Liver (tissue), 10 donors: ENCODE measurements around the gene ABTB2. TPM values are rescaled to one million over a fixed set of nuclear protein-coding genes. Genes with fewer than 3 reads are reported as not detected.

Source experiments
- DNase-seq: peaks from one replicate; pipeline ENCODE4 v3.0.0-alpha.2; 2017; ENCODE audit warnings: low spot score
- H3K27ac ChIP-seq, 2 donors: one replicate each; pipeline ENCODE4 v1.7.0; 2013; ENCODE audit warnings: inconsistent platforms in 2 of 2, low read length in 2 of 2, control low read depth in 1 of 2, low read depth in 1 of 2, mild to moderate bottlenecking in 1 of 2
- H3K27me3 ChIP-seq, 4 donors: one replicate each; pipeline versions ENCODE4 v1.6.1 to v1.7.0; 2013; ENCODE audit warnings: low read length in 3 of 4, inconsistent platforms in 1 of 4, mild to moderate bottlenecking in 1 of 4, moderate library complexity in 1 of 4; ENCODE audit not compliant: control insufficient read depth in 4 of 4, insufficient read depth in 4 of 4
- H3K36me3 ChIP-seq, 4 donors: one replicate each; pipeline versions ENCODE4 v1.6.1 to v1.7.0; 2013; ENCODE audit warnings: low read length in 3 of 4, mild to moderate bottlenecking in 3 of 4, low read depth in 1 of 4, moderate library complexity in 1 of 4; ENCODE audit not compliant: control insufficient read depth in 4 of 4, insufficient read depth in 3 of 4
- H3K4me1 ChIP-seq, 4 donors: one replicate each; pipeline versions ENCODE4 v1.6.1 to v1.7.0; 2013; ENCODE audit warnings: low read length in 3 of 4, mild to moderate bottlenecking in 3 of 4, moderate library complexity in 1 of 4; ENCODE audit not compliant: control insufficient read depth in 4 of 4, insufficient read depth in 4 of 4
- H3K4me3 ChIP-seq, 3 donors: one replicate each; pipeline versions ENCODE4 v1.6.1 to v1.7.0; 2013; ENCODE audit warnings: low read length in 3 of 3, control low read depth in 1 of 3, low read depth in 1 of 3, mild to moderate bottlenecking in 1 of 3
- H3K9ac ChIP-seq, 2 donors: one replicate each; pipeline ENCODE4 v1.7.0; 2013; ENCODE audit warnings: low read length in 2 of 2, mild to moderate bottlenecking in 2 of 2, moderate library complexity in 2 of 2, control low read depth in 1 of 2, low read depth in 1 of 2
- H3K9me3 ChIP-seq, 4 donors: one replicate each; pipeline versions ENCODE4 v1.6.1 to v1.7.0; 2013; ENCODE audit warnings: low read length in 3 of 4; ENCODE audit not compliant: control insufficient read depth in 4 of 4
- CTCF ChIP-seq: fragments of 150-350 bp; IDR thresholded peaks from 2 replicates; pipeline ENCODE4 v1.5.1; 2017; ENCODE audit warnings: improper control_type of control experiment, low read depth, low read length; ENCODE audit not compliant: missing input control
- FOXA2 ChIP-seq: IDR thresholded peaks from 2 replicates; pipeline ENCODE4 v1.6.1; 2016; ENCODE audit warnings: antibody characterized with exemption
- HNF4G ChIP-seq: IDR thresholded peaks from 2 replicates; pipeline ENCODE4 v1.6.1; 2016; ENCODE audit warnings: antibody characterized with exemption
- JUND ChIP-seq, 2 donors: IDR thresholded peaks; 2 replicates each; pipeline ENCODE4 v1.6.1; 2016; ENCODE audit warnings: antibody characterized with exemption in 2 of 2
- NR2F2 ChIP-seq: IDR thresholded peaks from 2 replicates; pipeline ENCODE4 v1.6.1; 2016; ENCODE audit warnings: antibody characterized with exemption
- RAD21 ChIP-seq, 2 donors: IDR thresholded peaks; 2 replicates each; pipeline ENCODE4 v1.6.1; 2016; ENCODE audit warnings: antibody characterized with exemption in 2 of 2, mild to moderate bottlenecking in 2 of 2
- TAF1 ChIP-seq: conservative IDR thresholded peaks from 2 replicates; pipeline ENCODE4 v1.6.1; 2016; ENCODE audit warnings: antibody characterized with exemption, mild to moderate bottlenecking
- ZBTB33 ChIP-seq: IDR thresholded peaks from 2 replicates; pipeline ENCODE4 v1.6.1; 2016; ENCODE audit warnings: antibody characterized with exemption
- WGBS: extraction: QIAGEN DNeasy Blood & Tissue Kit; methylation state at CpG from one replicate; pipeline ENCODE4 v1.1.7; 2013; 5-methylcytosine and 5-hydroxymethylcytosine counted together
- polyA plus RNA-seq, 2 donors: library from polyadenylated mRNA; stranded (reverse) in 1 of 2; unstranded in 1 of 2; fragments of 200-250 nt in 1 of 2; fragments of >200 nt in 1 of 2; fragmentation: Nextera tagmentation in 1 of 2; extraction: Ambion mirVana in 1 of 2; gene quantifications; one replicate each; pipeline versions ENCODE4 v1.2.1 to v1.2.3, GENCODE V29; 2013 to 2015
- small RNA-seq: library from RNA; depleted of rRNA; stranded (forward); fragments of <200 nt; gene quantifications from one replicate; pipeline ENCODE3, GENCODE V24; 2014
- total RNA-seq, 2 donors: library from RNA; depleted of rRNA; stranded (reverse); fragments of >200 nt; gene quantifications; one replicate each; pipeline ENCODE4 v1.2.3, GENCODE V29; 2014
- donor health status: healthy.
- donor health status: healthy.
- donor health status: healthy.
- donor health status: healthy.
- donor health status: healthy.

ABTB2 gene
- total and polyA plus RNA-seq, 4 donors = 2.4 to 8.9 (median 6.1) TPM

GRCh38 chr11:34104680-34105078, 253.1 kb downstream of the ABTB2 start:
- peak overlapping the region; percentile 71 to 96 (median 78) for H3K4me3 ChIP-seq
- peaks cover 0 to 26% (median 23%) of the 10 kb centered on the region in 4 donors for H3K36me3 ChIP-seq
- H3K4me1 ChIP-seq = peaks cover 3 to 26% (median 15%) of the 10 kb centered on the region in 4 donors
- whole genome bisulfite sequencing = 29% methylated on average over 6 of the region's 6 CpGs
- no peak for DNase-seq
- peak overlapping the region; percentile 77 to 95 for H3K9ac ChIP-seq
- no peaks in the 10 kb centered on the region for H3K9me3 ChIP-seq
- TF ChIP-seq RAD21 (IDR thresholded peaks at IDR 0.05) (no peak), ZBTB33 (no peak), CTCF (no peak), TAF1 (no peak), HNF4G (no peak), NR2F2 (no peak), JUND (IDR thresholded peaks at IDR 0.05) (no peak), FOXA2 (no peak)
- no peaks in the 10 kb centered on the region for H3K27me3 ChIP-seq
- H3K27ac ChIP-seq = peak overlapping the region; percentile 83 to 88

Small RNA genes lying within 50 kb of the gene (small RNA-seq; reads per million reads assigned to genes)
- not detected for gene AL035079.1
- gene RF00019 = not detected

Other genes with a start within 250 kb of the ABTB2 start
- gene CAT, start 80.9 kb upstream of the ABTB2 start, total RNA-seq = 100 to 1,000 TPM; 503 to 620 TPM
- gene CAT, start 80.9 kb upstream of the ABTB2 start, polyA plus RNA-seq = 100 to 1,000 TPM; 270 to 273 TPM
- under 1 TPM; 0.08 to 0.37 TPM for gene ELF5, start 155.8 kb upstream of the ABTB2 start, total RNA-seq
- gene ELF5, start 155.8 kb upstream of the ABTB2 start, polyA plus RNA-seq = under 1 TPM in 1 of 2 donors, not detected in 1; 0.06 TPM